Liver (tissue), 9 donors: Measurements from ENCODE around the gene TTC29. TPM values are rescaled to one million over a fixed set of nuclear protein-coding genes. Genes with fewer than 3 reads are reported as not detected.

Source experiments
- DNase-seq: peaks from one replicate; pipeline ENCODE4 v3.0.0-alpha.2; 2017; ENCODE audit warnings: low spot score
- H3K27ac ChIP-seq, 2 donors: one replicate each; pipeline ENCODE4 v1.7.0; 2013; ENCODE audit warnings: inconsistent platforms in 2 of 2, low read length in 2 of 2, control low read depth in 1 of 2, low read depth in 1 of 2, mild to moderate bottlenecking in 1 of 2
- H3K27me3 ChIP-seq, 4 donors: one replicate each; pipeline versions ENCODE4 v1.6.1 to v1.7.0; 2013; ENCODE audit warnings: low read length in 3 of 4, inconsistent platforms in 1 of 4, mild to moderate bottlenecking in 1 of 4, moderate library complexity in 1 of 4; ENCODE audit not compliant: control insufficient read depth in 4 of 4, insufficient read depth in 4 of 4
- H3K36me3 ChIP-seq, 4 donors: one replicate each; pipeline versions ENCODE4 v1.6.1 to v1.7.0; 2013; ENCODE audit warnings: low read length in 3 of 4, mild to moderate bottlenecking in 3 of 4, low read depth in 1 of 4, moderate library complexity in 1 of 4; ENCODE audit not compliant: control insufficient read depth in 4 of 4, insufficient read depth in 3 of 4
- H3K4me1 ChIP-seq, 4 donors: one replicate each; pipeline versions ENCODE4 v1.6.1 to v1.7.0; 2013; ENCODE audit warnings: low read length in 3 of 4, mild to moderate bottlenecking in 3 of 4, moderate library complexity in 1 of 4; ENCODE audit not compliant: control insufficient read depth in 4 of 4, insufficient read depth in 4 of 4
- H3K4me3 ChIP-seq, 3 donors: one replicate each; pipeline versions ENCODE4 v1.6.1 to v1.7.0; 2013; ENCODE audit warnings: low read length in 3 of 3, control low read depth in 1 of 3, low read depth in 1 of 3, mild to moderate bottlenecking in 1 of 3
- H3K9ac ChIP-seq, 2 donors: one replicate each; pipeline ENCODE4 v1.7.0; 2013; ENCODE audit warnings: low read length in 2 of 2, mild to moderate bottlenecking in 2 of 2, moderate library complexity in 2 of 2, control low read depth in 1 of 2, low read depth in 1 of 2
- H3K9me3 ChIP-seq, 4 donors: one replicate each; pipeline versions ENCODE4 v1.6.1 to v1.7.0; 2013; ENCODE audit warnings: low read length in 3 of 4; ENCODE audit not compliant: control insufficient read depth in 4 of 4
- ATF3 ChIP-seq: IDR thresholded peaks from 2 replicates; pipeline ENCODE4 v1.6.1; 2016; ENCODE audit warnings: antibody characterized with exemption
- CTCF ChIP-seq: fragments of 150-350 bp; IDR thresholded peaks from 2 replicates; pipeline ENCODE4 v1.5.1; 2017; ENCODE audit warnings: improper control_type of control experiment, low read depth, low read length; ENCODE audit not compliant: missing input control
- EGR1 ChIP-seq, 2 donors: IDR thresholded peaks; 2 replicates each; pipeline ENCODE4 v1.6.1; 2016 to 2018; ENCODE audit warnings: antibody characterized with exemption in 2 of 2, low read depth in 2 of 2
- HNF4G ChIP-seq: IDR thresholded peaks from 2 replicates; pipeline ENCODE4 v1.6.1; 2016; ENCODE audit warnings: antibody characterized with exemption
- MAX ChIP-seq: IDR thresholded peaks from 2 replicates; pipeline ENCODE4 v1.6.1; 2016; ENCODE audit warnings: antibody characterized with exemption
- NR2F2 ChIP-seq: IDR thresholded peaks from 2 replicates; pipeline ENCODE4 v1.6.1; 2016; ENCODE audit warnings: antibody characterized with exemption
- REST ChIP-seq: IDR thresholded peaks from 2 replicates; pipeline ENCODE4 v1.6.1; 2016; ENCODE audit warnings: antibody characterized with exemption, mild to moderate bottlenecking
- RXRA ChIP-seq, 2 donors: IDR thresholded peaks; 2 replicates each; pipeline ENCODE4 v1.6.1; 2017 to 2018; ENCODE audit warnings: antibody characterized with exemption in 2 of 2, mild to moderate bottlenecking in 1 of 2
- SP1 ChIP-seq: IDR thresholded peaks from 2 replicates; pipeline ENCODE4 v1.6.1; 2018; ENCODE audit warnings: antibody characterized with exemption, mild to moderate bottlenecking
- TAF1 ChIP-seq: conservative IDR thresholded peaks from 2 replicates; pipeline ENCODE4 v1.6.1; 2016; ENCODE audit warnings: antibody characterized with exemption, mild to moderate bottlenecking
- YY1 ChIP-seq: IDR thresholded peaks from 2 replicates; pipeline ENCODE4 v1.6.1; 2016; ENCODE audit warnings: antibody characterized with exemption, mild to moderate bottlenecking
- ZBTB33 ChIP-seq: IDR thresholded peaks from 2 replicates; pipeline ENCODE4 v1.6.1; 2016; ENCODE audit warnings: antibody characterized with exemption
- WGBS: extraction: QIAGEN DNeasy Blood & Tissue Kit; methylation state at CpG from one replicate; pipeline ENCODE4 v1.1.7; 2013; 5-methylcytosine and 5-hydroxymethylcytosine counted together
- polyA plus RNA-seq, 2 donors: library from polyadenylated mRNA; stranded (reverse) in 1 of 2; unstranded in 1 of 2; fragments of 200-250 nt in 1 of 2; fragments of >200 nt in 1 of 2; fragmentation: Nextera tagmentation in 1 of 2; extraction: Ambion mirVana in 1 of 2; gene quantifications; one replicate each; pipeline versions ENCODE4 v1.2.1 to v1.2.3, GENCODE V29; 2013 to 2015
- total RNA-seq, 2 donors: library from RNA; depleted of rRNA; stranded (reverse); fragments of >200 nt; gene quantifications; one replicate each; pipeline ENCODE4 v1.2.3, GENCODE V29; 2014
- donor health status: healthy.
- donor health status: healthy.
- donor health status: healthy.
- donor health status: healthy.
- donor health status: healthy.

Gene TTC29
- total and polyA plus RNA-seq, 4 donors = not detected

GRCh38 chr4:146840731-146841130, 104.9 kb downstream of the TTC29 start:
- no peak for DNase-seq
- Histone ChIP-seq H3K27ac (no peak overlapping the region), H3K9me3 (no peaks in the 10 kb centered on the region), H3K4me3 (no peak overlapping the region), H3K4me1 (no peaks in the 10 kb centered on the region), H3K36me3 (no peaks in the 10 kb centered on the region), H3K9ac (no peak overlapping the region), H3K27me3 (peaks cover 0 to 6% (median 0%) of the 10 kb centered on the region in 4 donors)
- no peak for TF ChIP-seq HNF4G
- TF ChIP-seq RXRA (IDR thresholded peaks at IDR 0.05) = no peak
- no peak for TF ChIP-seq MAX
- TF ChIP-seq ATF3 = no peak

GRCh38 chr4:146835096-146835495, 110.6 kb downstream of the TTC29 start:
- no peak overlapping the region for H3K9ac ChIP-seq
- no peak overlapping the region for H3K27ac ChIP-seq
- no peaks in the 10 kb centered on the region for H3K27me3 ChIP-seq
- 94% methylated on average over 1 of the region's 1 CpG for WGBS
- DNase-seq = no peak
- H3K9me3 ChIP-seq = no peaks in the 10 kb centered on the region
- H3K36me3 ChIP-seq = no peaks in the 10 kb centered on the region
- no peak for TF ChIP-seq TAF1
- TF ChIP-seq MAX = no peak
- no peak for TF ChIP-seq EGR1 (IDR thresholded peaks at IDR 0.05; ENCODE audit: low read depth in 2 of 2)
- TF ChIP-seq REST = no peak
- TF ChIP-seq ZBTB33 = no peak
- no peak for TF ChIP-seq HNF4G
- TF ChIP-seq SP1 = no peak
- TF ChIP-seq NR2F2 = no peak
- no peak for TF ChIP-seq YY1
- TF ChIP-seq CTCF = no peak
- TF ChIP-seq ATF3 = no peak
- no peak overlapping the region for H3K4me3 ChIP-seq
- H3K4me1 ChIP-seq = no peaks in the 10 kb centered on the region
